Measurements from ENCODE around the gene APOL1.
"Not testable (repeated sequence)": the region's sequence is repeated elsewhere in the genome, so short reads cannot be mapped to it uniquely, and the experiment has no call there.

The APOL1 gene

DNA sequence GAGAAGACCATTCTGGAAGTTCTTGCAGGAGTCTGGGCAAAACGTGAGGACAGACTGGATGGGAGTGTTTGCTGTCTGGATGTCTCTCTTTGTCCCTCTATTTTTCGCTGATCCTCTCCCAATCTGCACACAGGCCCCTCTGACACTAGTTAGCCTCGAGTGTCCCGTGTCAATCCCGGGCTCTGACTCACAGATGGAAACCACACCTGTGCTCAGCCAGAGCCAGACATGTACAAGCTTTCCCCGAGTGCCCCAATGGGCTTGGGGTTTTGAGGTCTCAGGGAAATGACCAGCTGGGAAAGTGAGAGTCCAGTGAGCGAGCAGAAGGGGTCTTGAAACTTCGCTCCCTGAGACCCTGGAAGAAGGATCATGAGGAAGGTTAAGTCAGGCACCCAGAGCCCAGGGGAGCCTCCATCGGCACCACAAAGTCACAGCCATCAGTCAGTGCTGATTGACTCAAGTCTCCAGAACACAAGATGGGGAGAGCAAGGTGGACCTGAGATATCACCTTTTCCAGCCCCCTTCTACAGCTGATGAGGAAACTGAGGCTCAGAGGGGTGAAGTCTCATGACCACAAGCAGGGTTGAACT lies 27.5 kb upstream of the APOL1 start:
- no peak for DNase-seq (ENCODE audit: low read depth, low spot score)

DNA sequence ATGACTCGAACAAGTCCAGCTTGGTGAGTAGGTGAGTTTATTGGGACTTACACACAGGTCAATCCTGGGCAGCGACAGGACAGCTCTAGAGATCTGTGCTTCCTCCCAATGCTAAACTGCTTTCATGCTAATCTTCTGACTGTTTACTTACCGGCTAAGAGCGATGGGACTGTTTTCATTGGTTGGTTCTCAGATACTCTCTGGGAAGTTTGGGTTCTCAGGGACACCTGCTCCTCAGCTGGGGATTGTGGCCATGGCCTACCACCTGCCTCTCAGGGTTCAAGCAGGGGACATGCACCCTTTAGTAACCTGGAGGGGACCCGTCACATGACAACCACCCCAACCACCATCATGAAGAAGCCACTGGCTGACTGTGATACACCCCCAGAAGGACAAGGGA lies 26.7 kb upstream of the APOL1 start:
- DNase-seq (ENCODE audit: low read depth, low spot score): no peak

DNA sequence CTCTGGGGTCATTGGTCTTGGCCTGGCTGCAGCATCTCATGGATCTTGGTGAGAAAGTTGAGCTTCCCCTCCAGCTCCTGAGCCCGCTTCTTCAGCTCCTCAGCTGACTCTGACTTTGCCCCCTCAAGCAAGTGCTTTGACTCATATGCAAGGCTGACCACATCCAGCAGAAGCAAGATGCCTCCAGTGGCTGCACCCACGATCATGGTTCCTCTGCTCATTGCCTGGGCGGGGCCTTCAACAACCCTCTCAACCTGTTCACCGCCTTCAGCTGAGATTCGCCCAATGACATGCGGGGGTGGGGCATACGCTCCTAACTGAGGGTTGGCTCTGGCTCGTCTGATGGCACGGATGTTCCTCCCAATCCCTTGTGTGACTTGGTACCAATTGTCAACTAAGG lies 25.5 kb upstream of the APOL1 start:
- no peak for DNase-seq (ENCODE audit: low read depth, low spot score)

DNA sequence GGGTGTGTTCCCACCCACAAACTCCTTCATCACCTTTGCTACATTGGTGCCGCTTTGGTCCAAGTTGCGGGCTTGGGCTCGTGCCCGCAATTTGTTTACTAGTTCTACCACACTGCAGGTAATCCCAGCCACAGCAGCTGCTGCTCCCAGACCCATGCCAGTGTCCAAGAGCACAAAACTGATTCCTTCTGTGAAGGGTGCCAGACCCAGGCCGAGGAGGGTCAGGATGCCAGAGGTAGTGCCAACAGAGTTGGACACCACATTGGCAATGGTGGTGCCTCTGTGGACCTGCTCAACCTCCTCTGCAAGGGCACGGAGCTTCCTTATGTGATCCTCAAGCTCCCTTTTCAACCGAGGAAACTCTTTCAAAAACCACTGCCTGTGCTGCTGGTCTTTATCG lies 25.1 kb upstream of the APOL1 start:
- no peak for DNase-seq (ENCODE audit: low read depth, low spot score)

DNA sequence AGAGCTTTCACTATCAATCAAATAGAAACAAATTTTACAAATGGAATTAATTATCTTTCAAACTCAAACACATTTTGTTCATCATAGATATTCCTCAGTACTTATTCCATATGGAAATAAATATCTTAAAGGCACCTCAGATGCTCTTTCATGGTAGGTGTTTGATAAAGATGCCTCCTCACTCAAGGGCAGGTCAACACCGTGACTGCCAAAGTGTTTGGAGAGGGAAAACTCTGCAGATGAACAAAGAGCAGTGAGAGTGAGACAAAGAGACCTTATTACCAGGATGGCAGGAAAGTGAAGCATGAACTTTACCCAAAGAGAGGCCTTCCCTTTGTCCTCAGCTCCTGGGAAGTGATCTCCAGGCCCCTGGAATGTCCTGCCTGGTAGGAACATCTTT lies 24.6 kb upstream of the APOL1 start:
- DNase-seq (ENCODE audit: low read depth, low spot score): not testable (repeated sequence)

DNA sequence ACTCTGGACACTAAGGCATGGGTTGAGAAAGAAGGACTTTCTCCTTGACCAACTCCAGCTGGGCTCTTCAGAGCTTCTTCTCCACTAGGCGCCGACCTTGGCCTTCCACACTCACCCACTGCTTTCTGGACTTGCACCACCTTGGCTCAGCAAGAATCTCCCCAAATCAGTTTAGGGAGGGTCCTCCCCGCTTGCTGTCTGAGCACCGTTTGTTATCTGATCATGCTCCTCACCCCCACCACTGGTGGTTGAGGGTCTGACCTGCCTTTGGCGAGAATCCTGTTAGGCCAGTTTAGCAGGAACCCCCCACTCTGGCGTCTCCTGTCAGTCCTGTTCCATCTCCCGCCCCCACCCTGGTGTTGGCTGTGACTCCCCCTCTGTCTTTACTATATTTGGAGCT lies 24.0 kb upstream of the APOL1 start:
- no peak for DNase-seq (ENCODE audit: low read depth, low spot score)

DNA sequence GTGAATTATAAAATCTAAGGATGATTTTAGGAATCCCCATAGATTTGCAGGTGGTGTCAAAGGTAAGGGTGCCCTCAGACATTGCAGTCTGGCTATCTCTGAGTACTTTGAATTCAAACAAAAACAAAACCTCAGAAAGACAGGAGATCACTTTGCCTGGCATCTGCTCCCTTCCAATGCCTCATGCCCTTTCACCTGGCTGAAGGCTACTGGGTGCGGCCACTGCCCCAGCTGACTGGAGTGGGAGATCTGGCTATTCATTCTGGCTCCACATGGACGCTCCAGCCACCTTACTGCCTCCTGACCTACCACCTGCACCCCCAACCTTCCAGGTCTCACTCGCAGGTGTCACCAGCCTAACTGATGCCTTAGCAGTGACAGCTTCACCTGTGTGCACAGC lies 23.3 kb upstream of the APOL1 start:
- not testable (repeated sequence) for DNase-seq (ENCODE audit: low read depth, low spot score)

DNA sequence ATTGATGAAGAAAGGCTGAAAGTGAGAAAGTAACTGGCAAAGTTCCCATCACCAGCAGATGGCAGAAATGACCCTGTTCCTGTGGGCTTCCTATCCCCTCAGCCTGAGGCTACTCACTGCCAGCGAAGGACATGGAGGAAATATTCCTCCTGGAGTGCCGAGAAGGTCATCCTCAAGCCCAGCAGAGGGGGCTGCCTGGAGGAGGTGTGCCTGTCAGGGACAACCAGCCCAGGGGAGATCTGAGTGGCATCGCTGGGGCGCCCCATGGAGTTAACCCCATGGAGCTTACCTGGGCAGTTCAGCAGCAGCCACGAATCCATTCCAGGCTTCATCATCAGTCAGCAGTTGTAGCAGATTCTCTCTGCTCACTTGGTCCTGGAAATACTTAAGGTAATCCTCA lies 21.9 kb upstream of the APOL1 start:
- not testable (repeated sequence) for DNase-seq (ENCODE audit: low read depth, low spot score)

DNA sequence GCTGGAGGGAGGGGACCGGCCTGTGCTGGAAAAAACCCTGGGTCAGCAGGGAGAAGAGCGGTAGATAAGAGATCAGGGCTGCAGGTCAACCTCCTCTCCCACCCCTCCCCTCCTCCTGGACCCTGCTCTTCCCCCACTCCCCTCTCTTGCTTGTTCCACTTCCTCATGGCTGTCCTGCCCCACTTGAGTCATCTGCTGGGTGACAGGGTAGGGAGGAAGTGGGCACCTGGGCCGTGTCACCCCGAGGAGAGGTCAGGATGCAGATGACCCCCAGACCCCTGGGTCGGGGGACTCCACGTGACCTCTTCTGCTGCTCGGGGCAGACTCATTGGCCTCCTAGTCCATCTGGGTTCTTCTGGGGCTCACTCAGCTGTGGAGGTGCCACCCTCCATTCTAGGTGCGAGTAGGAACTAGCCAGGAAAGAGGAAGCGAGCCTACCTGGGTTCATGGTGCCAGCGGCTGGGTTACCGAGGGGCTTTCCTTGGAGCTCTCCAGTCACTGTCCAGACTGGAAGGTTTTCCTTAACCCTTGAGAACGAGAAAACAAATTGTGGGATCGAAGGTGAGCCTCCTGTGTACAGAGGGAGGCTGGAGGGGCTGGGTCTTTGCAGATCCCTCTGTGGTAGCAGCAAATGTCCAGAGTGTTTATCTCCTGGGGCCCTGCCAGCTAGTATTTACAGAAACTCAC lies 20.1 kb upstream of the APOL1 start:
- no peak for DNase-seq (ENCODE audit: low read depth, low spot score)

DNA sequence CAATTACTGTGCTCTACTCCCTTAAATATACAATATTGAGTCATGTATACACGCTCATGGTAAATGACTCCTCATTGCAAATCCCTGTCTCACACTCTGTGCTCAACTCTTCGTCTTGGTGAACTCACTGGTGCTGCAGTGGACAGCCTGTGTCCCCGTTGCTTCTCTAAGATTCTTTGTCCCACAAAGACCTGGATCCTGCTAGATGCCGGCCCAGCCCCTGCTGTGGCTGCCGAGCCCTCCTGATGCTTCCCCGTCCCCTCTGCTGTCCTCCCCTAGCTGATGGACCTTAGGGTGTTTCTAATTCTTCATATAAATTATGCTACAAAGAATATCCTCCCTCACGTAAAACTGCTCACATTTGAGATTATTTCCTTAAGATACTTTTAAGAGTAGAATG lies 19.1 kb upstream of the APOL1 start:
- no peak for DNase-seq (ENCODE audit: low read depth, low spot score)

DNA sequence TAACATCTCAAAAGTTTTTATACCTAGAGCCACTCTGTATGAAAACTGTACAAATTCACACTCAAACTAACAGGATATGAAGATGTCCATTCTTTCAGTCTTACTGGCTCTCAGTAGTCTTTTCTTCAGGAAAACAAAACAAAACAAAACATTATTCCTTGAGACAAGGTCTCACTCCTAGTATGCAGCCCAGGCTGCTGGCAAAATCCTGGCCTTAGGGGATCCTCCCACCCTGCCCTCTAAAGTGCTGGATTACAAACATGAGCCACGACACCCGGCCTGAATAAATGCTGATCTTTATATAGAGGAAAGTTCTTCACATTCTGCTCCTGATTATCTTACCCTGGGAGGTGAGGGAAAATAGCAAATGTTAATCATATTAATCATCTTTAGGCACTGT lies 18.7 kb upstream of the APOL1 start:
- no peak for DNase-seq (ENCODE audit: low read depth, low spot score)

DNA sequence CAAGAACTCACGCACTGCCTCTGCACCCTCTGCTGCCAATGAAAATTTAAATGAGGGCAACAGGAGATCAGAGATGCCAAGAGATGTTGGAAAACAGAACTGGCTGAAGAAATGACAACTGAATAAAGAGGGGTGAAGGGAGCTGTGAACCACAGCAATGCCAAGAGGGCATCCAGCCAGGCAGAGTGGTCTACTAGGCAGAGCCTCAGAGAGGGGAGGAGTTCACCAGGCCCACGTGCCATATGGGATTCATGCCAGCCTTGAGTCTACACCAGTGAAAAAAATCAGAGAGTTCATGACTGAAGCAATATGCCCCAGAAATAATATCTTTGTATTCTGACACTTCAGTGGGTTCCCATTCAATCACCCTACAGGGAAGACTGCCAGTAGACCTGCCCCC lies 18.0 kb upstream of the APOL1 start:
- no peak for DNase-seq (ENCODE audit: low read depth, low spot score)

DNA sequence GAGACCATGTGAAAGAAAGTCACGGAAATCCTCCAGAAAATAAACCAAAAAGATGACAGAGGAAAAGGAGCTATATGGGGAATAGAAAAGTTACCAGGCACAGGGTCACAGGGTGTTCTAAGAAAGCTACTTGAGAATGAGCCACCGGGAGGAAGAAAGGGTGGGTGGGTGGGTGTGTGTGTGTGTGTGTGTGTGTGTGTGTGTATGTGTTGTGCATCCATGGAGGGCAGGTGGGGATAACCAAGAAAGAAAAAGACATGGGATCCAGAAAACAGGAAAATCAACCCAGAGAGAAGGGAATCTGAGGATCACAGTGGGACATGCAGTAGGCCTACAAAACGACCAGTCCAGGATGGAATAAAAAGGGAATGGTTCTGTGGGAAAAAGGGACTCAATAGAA lies 17.3 kb upstream of the APOL1 start:
- DNase-seq (ENCODE audit: low read depth, low spot score): no peak

DNA sequence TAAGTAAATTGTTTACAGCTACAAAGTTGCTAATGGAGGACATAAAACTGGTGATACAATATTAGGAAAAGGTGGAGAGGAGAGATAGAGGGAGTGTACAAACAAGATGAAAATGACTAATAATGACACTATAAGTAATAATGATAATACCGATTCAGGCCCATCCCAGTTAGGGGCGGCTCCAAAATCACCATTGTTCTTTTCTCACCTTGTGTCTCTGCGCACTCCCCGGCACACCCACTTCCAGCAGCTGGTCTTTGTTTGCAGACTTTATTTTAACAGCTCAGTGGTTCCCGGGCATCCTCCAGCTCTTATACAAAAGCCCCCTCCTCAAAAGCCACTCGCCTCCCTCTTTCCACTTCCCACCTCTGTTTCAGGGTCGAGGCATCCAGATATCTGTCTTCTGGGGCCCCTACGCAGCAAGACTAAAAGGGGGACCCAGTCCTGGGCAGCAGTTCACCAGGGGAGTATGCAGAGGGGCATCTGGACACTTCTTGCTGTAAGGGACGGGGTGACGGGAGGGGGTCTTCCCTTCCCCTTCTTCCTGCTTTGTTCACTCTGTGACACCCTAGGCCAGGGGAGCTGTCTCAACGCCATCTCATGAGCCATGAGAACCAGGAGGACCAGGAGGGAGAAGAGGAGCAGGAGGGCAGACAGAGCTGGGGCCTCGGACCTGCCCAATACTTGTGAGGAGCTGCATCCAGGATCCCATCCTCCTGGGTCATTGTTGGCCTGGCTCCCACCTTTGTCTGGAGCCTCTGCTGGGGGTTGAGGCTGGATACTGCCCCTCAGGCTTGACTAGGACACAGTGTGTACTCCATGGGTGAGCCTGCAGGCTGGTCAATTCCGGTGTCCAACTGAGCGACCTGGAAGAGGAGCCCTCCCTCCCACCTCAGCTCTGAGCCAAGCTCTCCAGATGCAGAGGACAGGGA lies 16.3 kb upstream of the APOL1 start:
- DNase-seq (ENCODE audit: low read depth, low spot score): no peak

DNA sequence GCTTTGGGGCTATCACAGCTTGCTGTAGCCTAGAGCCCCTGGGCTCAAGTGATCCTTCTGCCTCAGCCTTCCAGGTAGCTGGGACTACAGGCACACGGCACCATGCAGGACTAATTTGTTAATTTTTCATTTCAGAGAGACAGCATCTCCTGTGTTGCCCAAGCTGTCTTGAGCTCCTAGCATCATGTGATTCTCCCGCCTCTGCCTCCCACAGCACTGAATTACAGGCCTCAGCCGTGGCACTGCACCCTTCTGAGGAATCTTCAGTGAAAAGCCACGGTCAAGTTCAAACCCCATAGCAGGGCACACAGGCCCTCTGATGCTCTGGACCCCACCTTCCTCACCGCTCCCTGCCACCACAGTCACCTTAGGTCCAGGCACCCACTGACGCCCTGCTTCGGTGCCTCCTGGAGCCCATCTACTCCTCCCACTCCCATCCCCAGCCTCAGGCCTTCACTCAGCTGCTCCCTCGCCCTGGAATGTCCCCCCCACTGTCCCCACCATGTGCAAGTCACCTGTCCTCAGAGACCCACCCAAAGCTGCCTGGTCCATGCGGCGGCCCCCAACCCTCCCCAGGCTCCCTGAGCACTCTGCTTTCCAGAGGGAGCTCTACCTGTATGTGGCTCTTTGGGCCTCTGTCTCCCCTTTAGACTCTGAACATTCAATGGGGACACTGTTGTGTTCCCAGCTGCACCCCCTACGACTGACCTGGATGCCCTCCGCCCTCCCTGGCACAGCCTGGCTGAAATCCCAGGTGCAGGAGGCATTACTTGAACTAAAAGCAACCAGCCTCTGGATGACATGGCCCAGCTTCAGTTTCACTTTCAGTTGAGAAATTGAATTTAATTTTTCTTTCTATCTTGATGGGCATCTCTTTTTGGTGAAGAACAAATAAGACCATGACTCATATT lies 15.2 kb upstream of the APOL1 start:
- DNase-seq (ENCODE audit: low read depth, low spot score): no peak

DNA sequence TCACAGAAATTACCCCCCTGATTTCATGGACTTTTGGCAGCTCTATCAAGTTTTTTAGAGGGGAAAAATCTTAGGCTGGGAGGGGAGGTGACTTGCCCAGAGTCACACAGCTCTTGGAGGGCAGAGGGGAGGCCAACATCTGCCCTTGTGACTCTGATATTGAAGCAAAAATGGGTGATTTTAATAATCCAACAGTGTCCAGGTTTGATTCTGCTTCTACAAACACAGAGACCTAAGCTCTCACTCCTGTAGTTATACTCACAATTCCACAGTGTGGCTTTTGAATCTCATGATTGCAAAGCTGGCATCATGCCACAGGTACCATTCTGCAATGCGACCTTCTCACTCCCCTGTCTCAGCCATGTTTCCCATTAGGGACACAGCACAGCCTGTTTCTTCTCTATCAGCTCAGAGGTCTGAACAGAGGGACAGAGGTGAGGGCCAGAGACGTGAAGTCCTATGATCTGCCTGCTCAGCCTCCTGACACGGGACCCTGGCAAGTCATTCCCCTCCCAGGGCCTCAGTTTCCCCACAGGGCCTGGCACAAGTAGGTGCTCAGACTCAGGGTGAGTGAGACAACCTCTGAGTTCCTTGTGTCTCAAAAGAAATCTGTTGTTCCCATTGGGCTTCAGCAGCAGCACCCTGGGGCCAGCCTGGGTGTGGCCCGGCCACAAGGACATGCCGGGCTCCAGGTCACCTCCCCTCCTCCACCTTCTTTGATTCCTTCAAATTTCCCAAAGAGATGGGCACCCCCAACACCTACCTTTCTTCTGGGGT lies 14.4 kb upstream of the APOL1 start:
- no peak for DNase-seq (ENCODE audit: low read depth, low spot score)

DNA sequence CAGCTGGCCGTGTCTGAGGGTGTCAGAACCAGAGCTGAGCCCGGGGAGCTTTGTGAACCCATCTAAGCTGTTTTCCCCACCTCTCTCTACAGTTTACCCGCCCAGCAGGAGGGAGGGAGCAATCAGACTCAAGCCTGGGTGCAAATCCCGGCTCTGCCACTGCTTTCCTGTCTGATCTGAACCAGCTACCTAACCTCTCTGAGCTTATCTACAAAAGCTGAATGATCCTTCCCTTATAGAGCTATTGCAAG lies 13.9 kb upstream of the APOL1 start:
- no peak for DNase-seq (ENCODE audit: low read depth, low spot score)

DNA sequence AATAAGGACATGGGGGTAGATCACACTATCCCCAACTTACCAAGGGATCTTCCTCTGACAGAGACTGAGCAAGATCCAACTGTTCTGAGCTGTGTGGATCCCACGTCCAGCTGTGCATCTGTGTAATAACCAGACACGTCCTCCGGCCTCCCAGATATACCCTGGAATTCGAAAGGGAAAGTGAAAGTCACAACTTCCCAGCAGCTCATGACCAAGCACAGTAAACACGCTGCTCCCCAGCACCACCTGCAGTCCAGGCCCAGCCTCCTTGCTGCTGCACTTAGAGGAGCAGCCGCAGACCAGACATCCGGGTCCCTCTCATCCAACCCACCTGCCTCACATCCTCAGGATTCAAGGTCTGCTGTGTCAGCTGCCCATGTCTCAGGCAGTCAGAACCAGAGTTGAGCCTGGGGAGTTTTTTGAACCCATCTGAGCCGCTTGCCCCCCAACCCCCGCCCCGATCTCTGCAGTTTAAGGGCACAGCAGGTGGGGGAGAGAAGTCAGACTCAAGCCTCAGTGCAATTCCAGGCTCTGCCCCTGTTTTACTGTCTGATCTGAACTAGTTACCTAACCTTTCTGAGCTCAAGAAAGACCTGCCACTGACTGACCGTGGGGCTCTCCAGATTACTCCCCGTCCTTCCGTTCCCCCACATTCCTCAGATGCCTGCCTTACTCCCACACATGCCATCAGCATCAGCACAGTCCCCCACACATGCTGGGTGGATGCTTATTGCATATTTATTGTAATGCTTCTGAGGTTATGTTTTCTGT lies 13.3 kb upstream of the APOL1 start, which contains the start of gene APOL2:
APOL2 (minus strand) TSS at position 127 of the 771 bp plus-strand sequence. CDS start 6,365 bp downstream, outside the sequence.
- peak; percentile 95 for DNase-seq (ENCODE audit: low read depth, low spot score)

DNA sequence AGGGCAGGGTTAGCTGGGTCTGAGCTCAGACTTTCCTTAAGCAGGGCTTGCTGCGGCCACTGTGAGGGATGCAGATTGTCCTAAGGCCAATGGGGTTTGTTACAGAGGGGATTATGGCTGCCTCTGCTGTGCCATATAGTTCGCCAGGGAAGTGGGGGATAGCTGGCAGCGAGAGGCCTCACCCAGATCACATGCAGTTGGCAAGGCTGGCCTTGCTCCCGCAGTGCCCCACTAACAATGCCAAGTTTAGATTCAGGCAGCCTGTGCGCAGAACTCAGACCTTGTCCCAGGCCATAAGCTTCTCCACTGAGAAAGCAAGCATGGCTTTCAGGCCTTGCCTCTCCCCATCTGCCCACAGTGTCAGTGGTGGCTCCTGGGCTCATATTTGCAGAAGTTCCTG lies 8.9 kb upstream of the APOL1 start:
- DNase-seq (ENCODE audit: low read depth, low spot score): peak; percentile 4

Measured in astrocyte of the hippocampus (primary cell).